Choroid plexus epithelial cell (primary cell): ENCODE measurements around the gene CARD14.

Experiments
- DNase-seq: peaks from one replicate; pipeline ENCODE4 v3.0.0-alpha.2; 2010; ENCODE audit warnings: low read depth
- H3K4me3 ChIP-seq: 2 replicates; pipeline ENCODE4 v1.5.1; 2011; ENCODE audit warnings: low read depth, mild to moderate bottlenecking, control low read depth, low read length, moderate library complexity
- TF ChIP-seq, protein P1 (sequence below): conservative IDR thresholded peaks from 2 replicates; pipeline ENCODE4 v1.5.1; 2011; ENCODE audit warnings: low read depth, mild to moderate bottlenecking, control low read depth, inconsistent platforms, low read length, moderate library complexity

Gene CARD14

DNA sequence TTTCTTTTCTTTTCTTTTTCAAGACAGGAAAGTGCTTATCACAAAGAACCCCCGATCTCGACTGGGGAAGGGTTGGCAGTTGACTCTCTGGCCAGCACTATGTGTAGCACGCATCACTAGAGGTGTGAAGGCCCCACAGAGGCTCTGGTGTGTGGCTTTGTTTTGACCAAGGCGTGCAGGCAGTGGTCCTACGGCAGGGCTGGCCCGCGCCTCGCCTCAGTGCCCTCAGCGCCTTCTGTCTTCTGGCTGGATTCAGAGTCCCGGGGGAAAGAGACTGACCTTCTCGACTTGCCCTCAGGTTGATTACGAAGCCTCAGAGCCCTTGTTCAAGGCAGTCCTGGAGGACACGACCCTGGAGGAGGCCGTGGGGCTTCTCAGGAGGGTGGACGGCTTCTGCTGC lies 31.6 kb downstream of the CARD14 start:
- TF ChIP-seq, protein P1, sequence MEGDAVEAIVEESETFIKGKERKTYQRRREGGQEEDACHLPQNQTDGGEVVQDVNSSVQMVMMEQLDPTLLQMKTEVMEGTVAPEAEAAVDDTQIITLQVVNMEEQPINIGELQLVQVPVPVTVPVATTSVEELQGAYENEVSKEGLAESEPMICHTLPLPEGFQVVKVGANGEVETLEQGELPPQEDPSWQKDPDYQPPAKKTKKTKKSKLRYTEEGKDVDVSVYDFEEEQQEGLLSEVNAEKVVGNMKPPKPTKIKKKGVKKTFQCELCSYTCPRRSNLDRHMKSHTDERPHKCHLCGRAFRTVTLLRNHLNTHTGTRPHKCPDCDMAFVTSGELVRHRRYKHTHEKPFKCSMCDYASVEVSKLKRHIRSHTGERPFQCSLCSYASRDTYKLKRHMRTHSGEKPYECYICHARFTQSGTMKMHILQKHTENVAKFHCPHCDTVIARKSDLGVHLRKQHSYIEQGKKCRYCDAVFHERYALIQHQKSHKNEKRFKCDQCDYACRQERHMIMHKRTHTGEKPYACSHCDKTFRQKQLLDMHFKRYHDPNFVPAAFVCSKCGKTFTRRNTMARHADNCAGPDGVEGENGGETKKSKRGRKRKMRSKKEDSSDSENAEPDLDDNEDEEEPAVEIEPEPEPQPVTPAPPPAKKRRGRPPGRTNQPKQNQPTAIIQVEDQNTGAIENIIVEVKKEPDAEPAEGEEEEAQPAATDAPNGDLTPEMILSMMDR = no peak
- H3K4me3 ChIP-seq = no peak overlapping the region
- DNase-seq = no peak

DNA sequence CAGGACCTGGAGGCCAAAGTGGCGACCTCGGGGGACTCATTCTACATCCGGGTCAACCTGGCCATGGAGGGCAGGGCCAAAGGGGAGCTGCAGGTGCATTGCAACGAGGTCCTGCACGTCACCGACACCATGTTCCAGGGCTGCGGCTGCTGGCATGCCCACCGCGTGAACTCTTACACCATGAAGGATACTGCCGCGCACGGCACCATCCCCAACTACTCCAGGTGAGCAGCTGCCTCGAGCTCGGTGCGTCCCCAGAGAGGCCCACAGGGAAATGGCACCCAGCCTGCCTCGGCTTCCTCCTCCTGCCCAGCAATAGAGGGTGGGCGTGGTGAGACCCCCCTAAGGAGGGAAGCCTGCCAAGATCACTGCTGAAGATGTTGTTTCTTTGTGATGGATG lies 32.4 kb downstream of the CARD14 start:
- no peak overlapping the region for H3K4me3 ChIP-seq
- DNase-seq = no peak
- TF ChIP-seq, protein P1 = no peak

DNA sequence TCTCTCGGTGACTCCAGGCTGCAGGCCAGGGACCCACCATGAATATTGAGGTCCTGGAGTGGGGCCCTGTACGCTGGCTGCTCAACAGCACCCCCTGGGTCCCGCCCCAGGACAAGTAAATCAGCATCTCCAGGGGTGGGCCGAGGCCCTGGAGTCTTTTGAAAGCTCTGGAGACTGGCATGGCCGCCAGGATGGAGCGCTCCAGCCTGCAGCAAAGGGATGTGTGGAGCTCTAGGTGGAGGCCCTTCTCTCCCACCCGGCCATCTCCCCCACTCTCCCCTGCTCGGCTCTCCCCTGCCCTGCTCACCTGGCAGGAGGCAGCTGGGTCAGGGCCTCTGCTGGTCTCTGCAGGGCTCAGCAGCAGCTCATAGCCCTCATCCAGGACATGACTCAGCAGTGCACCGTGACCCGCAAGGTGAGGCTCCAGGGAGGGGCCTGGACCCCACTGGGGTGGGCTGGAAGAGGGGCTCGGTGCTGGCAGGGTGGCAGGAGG lies 33.7 kb downstream of the CARD14 start:
- DNase-seq = no peak
- H3K4me3 ChIP-seq = no peak overlapping the region
- TF ChIP-seq, protein P1 = no peak

DNA sequence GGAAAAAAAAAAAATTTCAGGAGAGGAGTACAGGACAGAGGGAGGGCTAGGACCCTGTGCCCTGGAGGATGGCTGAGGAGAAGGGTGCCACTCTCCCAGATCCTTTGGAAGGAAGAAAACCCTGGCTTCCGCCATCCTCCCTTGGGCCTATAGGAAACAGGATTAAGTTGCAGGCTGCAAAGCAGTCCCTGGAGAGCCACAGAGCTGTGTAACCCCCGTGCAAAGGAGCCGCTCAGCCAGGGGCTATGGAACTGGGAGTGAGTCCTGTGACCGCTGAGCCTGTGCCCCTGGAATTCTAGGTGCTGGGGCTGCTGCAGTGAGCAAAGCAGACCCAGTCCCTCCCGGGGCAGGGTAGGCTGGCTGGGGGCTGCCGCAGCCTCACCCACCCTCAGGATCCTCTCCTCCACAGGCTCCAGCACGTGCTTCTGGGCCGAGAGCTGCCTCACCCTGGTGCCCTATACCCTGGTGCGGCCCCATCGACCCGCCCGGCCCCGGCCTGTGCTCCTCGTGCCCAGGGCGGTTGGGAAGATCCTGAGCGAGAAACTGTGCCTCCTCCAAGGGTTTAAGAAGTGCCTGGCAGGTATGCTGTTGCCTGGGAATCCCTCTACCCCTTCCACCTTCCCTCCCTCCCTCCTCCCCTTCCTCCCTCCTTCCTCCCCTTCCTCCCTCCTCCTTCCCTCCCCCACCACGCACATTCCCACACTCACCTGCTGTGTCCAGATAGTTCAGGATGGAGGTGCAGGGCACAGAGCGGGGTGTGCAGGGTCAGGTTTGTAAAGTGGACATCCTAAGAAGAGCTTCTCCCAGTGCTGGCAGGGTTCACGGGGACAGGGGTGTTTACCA lies 35.0 kb downstream of the CARD14 start:
- H3K4me3 ChIP-seq = no peak overlapping the region
- DNase-seq = no peak
- TF ChIP-seq, protein P1 = no peak

DNA sequence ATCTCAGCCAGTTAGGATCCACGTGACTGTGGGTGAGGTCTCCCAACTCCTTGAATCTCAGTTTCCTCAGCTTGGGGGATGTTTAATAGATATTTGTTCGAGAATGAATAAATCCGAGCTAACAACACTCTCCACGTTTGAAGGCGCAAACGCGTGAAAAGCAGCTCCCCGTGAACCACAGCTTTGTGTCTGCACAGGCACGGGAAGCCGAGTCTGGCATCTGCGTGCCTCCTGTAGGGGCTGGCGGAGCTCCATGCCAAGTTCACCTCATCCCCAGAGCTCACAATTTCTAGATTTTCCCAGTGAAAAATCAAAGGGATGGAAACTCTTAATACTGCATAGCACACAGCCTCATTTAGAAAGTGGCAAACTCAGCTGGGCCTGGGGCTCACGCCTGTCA lies 36.0 kb downstream of the CARD14 start:
- TF ChIP-seq, protein P1 = no peak
- H3K4me3 ChIP-seq = no peak overlapping the region
- DNase-seq = no peak

DNA sequence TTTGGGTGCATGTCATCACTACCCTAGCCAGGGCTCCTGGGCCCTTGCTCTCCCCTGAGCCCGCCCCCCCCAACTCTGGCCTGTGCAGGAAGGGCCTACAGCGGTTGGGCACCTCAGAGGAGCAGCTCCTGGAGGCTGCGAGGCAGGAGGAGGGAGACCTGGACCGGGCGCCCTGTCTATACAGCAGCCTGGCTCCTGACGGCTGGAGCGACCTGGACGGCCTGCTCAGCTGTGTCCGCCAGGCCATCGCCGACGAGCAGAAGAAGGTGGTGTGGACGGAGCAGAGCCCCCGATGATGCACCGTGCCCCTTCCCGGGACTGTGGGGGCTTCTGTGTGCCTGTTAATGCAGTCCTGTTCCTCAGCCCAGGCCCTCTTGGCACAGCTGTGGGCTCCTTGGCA lies 38.2 kb downstream of the CARD14 start:
- H3K4me3 ChIP-seq = no peak overlapping the region
- TF ChIP-seq, protein P1 = no peak
- DNase-seq = no peak

DNA sequence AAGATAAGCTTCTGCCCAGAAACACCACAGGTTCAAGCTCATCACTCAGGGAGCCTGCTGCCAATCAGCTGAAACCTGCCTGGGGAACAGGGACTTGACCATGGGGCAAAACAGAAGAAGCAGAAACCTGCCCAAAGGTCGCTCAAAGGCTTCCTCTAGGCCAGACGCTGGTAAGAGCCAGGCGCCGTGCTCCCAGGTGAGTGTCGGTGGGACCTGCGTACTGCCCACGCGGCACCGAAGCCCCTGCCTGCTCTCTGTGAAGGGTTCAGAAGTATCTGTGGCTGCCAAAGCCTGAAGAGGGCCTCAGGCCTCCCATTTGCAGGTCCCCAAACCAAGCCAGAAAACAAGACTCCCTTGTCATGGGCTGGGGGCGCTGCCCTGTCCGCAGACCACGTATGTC lies 39.9 kb downstream of the CARD14 start:
- H3K4me3 ChIP-seq = no peak overlapping the region
- no peak for DNase-seq
- TF ChIP-seq, protein P1 = no peak
